ENCODE data around the gene RASSF7. TPM values are rescaled to one million over a fixed set of nuclear protein-coding genes. Genes with fewer than 3 reads are reported as not detected.
A peak's percentile ranks its signal among the peaks of the same experiment; 100 is the strongest.

The RASSF7 gene
- total and polyA plus RNA-seq, 2 donors (not counting 1 experiment from before 2014, with no cell fraction given), result 29.8 to 89.3 TPM

DNA sequence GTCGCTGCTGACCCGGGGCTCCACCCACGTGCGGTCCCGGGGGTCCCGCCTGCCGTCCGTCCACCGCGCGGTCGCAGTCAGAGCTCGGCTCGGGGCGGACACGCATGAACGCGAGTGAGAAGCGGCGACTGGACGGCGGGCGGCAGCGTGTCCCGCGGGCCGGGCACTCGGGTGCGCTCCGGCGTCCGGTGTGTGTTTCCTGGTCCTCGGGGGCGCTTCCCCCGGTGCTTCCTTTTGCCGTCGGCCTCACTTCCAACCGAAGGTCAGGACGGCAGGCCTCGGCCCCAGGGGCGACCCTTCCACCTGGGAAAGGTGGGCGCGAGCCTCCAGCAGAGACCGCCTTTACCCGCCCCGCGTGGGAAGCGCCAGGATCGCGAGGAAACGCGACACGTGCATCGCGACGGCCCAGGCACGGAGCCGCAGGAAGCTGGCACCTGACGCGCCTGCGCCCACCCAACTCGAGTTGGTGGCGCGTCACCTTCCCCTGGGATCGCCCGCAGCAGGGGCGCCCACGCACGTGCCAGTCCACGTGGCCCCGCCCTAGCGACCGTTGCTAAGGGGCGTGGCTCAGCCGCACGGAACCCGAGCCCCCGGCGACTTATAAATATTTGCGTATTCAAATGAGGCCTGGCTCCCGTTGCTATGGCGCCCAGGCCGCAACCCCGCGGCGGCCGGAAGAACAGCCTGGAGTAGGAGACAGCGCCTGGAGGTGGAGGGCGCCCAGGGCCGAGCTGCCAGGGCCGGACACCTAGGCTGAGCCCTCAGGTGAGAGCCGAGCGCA lies 23.7 kb upstream of the RASSF7 start, which contains the start of gene LRRC56:
Gene LRRC56 (plus strand): TSS at position 687 of the 781 bp plus-strand sequence. CDS start 3,158 bp downstream, outside the sequence.
- intact Hi-C loops (cut with micrococcal nuclease), result loop anchor here (1.0 to 5.0 kb wide), 10 partner anchors 19 to 770 kb away; partner anchors contain the start of genes BET1L, DEAF1, LMNTD2 and PHRF1
- CTCF ChIA-PET, result interaction anchor here (0.7 to 1.8 kb wide), 9 partner anchors 15 to 256 kb away, joined by 3 to 9 read pairs (median 4); no protein-coding TSS in a partner anchor
- under 1% methylated on average over 93 of the region's 93 CpGs for WGBS (ENCODE audit: insufficient coverage)

More for the DNA sequence above, 23.7 kb upstream of the RASSF7 start, which contains the start of gene LRRC56:
- Histone ChIP-seq H3K36me3 (replicated peaks in 1 of 2; ENCODE audit: control extremely low read depth in 1 of 2, control insufficient read depth in 1 of 2, extremely low read depth in 1 of 2, insufficient read depth in 2 of 2, low read length in 1 of 2) (peaks cover 0 to 19% of the 10 kb centered on the region in 2 experiments), H2AFZ (ENCODE audit: insufficient read depth, low read depth, low read length, poor library complexity, severe bottlenecking) (peak within 1 kb of the TSS; percentile 79), H3K79me2 (ENCODE audit: control insufficient read depth, insufficient read depth, low read length) (peaks cover 47% of the 10 kb centered on the region), H3K4me2 (replicated peaks; ENCODE audit: low read depth, low read length, poor library complexity, severe bottlenecking) (peak within 1 kb of the TSS; percentile 99), H3K27ac (ENCODE audit: low read length in 2 of 2) (peak within 1 kb of the TSS; percentile 99), H3K9ac (ENCODE audit: low read length) (peak within 1 kb of the TSS; percentile 86), H3K4me1 (ENCODE audit: control insufficient read depth in 2 of 2, insufficient read depth in 2 of 2, low read length in 2 of 2) (peaks cover 17 to 35% of the 10 kb centered on the region in 2 donors), H3K27me3 (replicated peaks in 1 of 4; ENCODE audit: control extremely low read depth in 1 of 4, control insufficient read depth in 3 of 4, insufficient read depth in 4 of 4, low read length in 3 of 4) (no peaks in the 10 kb centered on the region), H3K9me3 (ENCODE audit: control extremely low read depth in 1 of 3, control insufficient read depth in 2 of 3, insufficient read depth in 1 of 3, low read length in 2 of 3) (no peaks in the 10 kb centered on the region), H4K20me1 (ENCODE audit: control insufficient read depth, insufficient read depth, low read length, poor library complexity, severe bottlenecking) (peaks cover 26% of the 10 kb centered on the region), H3K4me3 (ENCODE audit: control extremely low read depth in 1 of 5, extremely low read depth in 1 of 5, insufficient read depth in 1 of 5, low read depth in 2 of 5, low read length in 4 of 5) (peak within 1 kb of the TSS; percentile 68 to 80 (median 72))
- DNase-seq (peak; percentile 100), ATAC-seq (ENCODE audit: low read depth) (peak; percentile 53)
- Mint-ChIP-seq H3K4me1 (peaks cover 20% of the 10 kb centered on the region), H3K4me3 (peak within 1 kb of the TSS; percentile 97), H3K9me3 (ENCODE audit: insufficient read depth) (no peaks in the 10 kb centered on the region), H3K27ac (peak within 1 kb of the TSS; percentile 99), H3K27me3 (no peaks in the 10 kb centered on the region)
- TF ChIP-seq, protein P1, sequence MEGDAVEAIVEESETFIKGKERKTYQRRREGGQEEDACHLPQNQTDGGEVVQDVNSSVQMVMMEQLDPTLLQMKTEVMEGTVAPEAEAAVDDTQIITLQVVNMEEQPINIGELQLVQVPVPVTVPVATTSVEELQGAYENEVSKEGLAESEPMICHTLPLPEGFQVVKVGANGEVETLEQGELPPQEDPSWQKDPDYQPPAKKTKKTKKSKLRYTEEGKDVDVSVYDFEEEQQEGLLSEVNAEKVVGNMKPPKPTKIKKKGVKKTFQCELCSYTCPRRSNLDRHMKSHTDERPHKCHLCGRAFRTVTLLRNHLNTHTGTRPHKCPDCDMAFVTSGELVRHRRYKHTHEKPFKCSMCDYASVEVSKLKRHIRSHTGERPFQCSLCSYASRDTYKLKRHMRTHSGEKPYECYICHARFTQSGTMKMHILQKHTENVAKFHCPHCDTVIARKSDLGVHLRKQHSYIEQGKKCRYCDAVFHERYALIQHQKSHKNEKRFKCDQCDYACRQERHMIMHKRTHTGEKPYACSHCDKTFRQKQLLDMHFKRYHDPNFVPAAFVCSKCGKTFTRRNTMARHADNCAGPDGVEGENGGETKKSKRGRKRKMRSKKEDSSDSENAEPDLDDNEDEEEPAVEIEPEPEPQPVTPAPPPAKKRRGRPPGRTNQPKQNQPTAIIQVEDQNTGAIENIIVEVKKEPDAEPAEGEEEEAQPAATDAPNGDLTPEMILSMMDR (IDR thresholded peaks at IDR 0.05), result no peak
- no peak for TF ChIP-seq EZH2 (IDR thresholded peaks at IDR 0.05; ENCODE audit: borderline replicate concordance, insufficient read depth, low read depth, low read length, poor library complexity, severe bottlenecking)
- POLR2A ChIA-PET, result interaction anchor here (0.7 to 3.0 kb wide), 10 partner anchors 23 to 330 kb away, joined by 3 to 26 read pairs (median 9); partner anchors contain the start of genes BET1L, DEAF1, IRF7 and LMNTD2

Measured in B cell (primary cell).